HFFc6 (cell line): Measurements from ENCODE around the gene AGPAT2. TPM values are rescaled to one million over a fixed set of nuclear protein-coding genes. Genes with fewer than 3 reads are reported as not detected.

Experiments used
- DNase-seq: peaks from one replicate; pipeline ENCODE4 v3.0.0-alpha.2; 2018
- H3K27ac Mint-ChIP-seq: 2 replicates; pipeline ENCODE4 v1.8.0; 2020; ENCODE audit warnings: mild to moderate bottlenecking, mixed read lengths
- H3K27me3 Mint-ChIP-seq: 2 replicates; pipeline ENCODE4 v1.8.0; 2021; ENCODE audit warnings: mild to moderate bottlenecking, moderate library complexity, mixed read lengths; ENCODE audit not compliant: insufficient read depth
- H3K36me3 Mint-ChIP-seq: 2 replicates; pipeline ENCODE4 v1.8.0; 2021; ENCODE audit warnings: low read depth, mixed read lengths
- H3K4me1 Mint-ChIP-seq: 2 replicates; pipeline ENCODE4 v1.8.0; 2020; ENCODE audit warnings: low read depth, mixed read lengths
- H3K4me3 Mint-ChIP-seq: 2 replicates; pipeline ENCODE4 v1.8.0; 2020; ENCODE audit warnings: mild to moderate bottlenecking, moderate library complexity, mixed read lengths
- H3K9me3 Mint-ChIP-seq: 2 replicates; pipeline ENCODE4 v1.8.0; 2020; ENCODE audit warnings: mild to moderate bottlenecking, mixed read lengths
- total RNA-seq, 6 experiments: library from RNA; stranded (reverse); fragmentation: NEBNext Ultra II Directional; extraction: Animal tissue kit (Norgen Biotek cat#: 25700); gene quantifications; 2 replicates in 1 of 6; 3 replicates in 5 of 6; pipeline ENCODE4 v1.2.3, GENCODE V29; 2021
- TF ChIP-seq, protein P1 (sequence below): fragments of 200-600 bp; sonication (generic); IDR thresholded peaks from 2 replicates; pipeline ENCODE4 v1.5.0; 2021; ENCODE audit warnings: antibody characterized with exemption, mild to moderate bottlenecking

The AGPAT2 gene
- total RNA-seq, 6 experiments from 2014 or later = 48.7 to 58.4 (median 54.8) TPM

DNA sequence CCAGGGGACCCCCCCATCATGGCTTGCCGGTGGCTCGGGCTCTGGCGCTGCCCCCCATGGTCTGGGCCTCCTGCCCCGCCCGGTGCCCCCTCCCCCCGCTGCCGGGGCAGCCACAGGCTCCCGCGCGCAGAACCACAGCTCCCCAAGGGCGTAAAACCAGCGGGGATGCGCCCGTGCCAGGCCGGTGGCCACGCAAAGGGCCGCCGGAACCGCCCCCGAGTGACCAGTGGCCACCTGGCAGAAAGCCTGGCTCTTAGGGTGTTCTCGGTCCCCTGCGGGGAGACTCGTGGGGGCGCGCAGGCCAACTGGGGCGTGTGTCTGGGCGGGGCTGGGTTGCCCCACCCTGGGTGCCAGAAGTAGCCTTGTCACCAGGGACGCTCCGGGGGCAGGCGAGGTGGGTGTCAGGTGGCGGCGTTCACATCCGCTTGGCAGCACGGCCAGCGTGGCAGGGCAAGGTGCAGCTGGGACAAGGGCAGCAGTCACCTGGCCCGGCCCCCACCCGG is 515 bp upstream of the AGPAT2 start:
- no peak overlapping the region for H3K27ac Mint-ChIP-seq
- H3K4me1 Mint-ChIP-seq = peaks cover 6% of the 10 kb centered on the region; the same call in 1 of the 2 replicates
- H3K36me3 Mint-ChIP-seq = no peaks in the 10 kb centered on the region
- no peaks in the 10 kb centered on the region for H3K9me3 Mint-ChIP-seq
- no peaks in the 10 kb centered on the region for H3K27me3 Mint-ChIP-seq
- H3K4me3 Mint-ChIP-seq = no peak overlapping the region
- TF ChIP-seq, protein P1, sequence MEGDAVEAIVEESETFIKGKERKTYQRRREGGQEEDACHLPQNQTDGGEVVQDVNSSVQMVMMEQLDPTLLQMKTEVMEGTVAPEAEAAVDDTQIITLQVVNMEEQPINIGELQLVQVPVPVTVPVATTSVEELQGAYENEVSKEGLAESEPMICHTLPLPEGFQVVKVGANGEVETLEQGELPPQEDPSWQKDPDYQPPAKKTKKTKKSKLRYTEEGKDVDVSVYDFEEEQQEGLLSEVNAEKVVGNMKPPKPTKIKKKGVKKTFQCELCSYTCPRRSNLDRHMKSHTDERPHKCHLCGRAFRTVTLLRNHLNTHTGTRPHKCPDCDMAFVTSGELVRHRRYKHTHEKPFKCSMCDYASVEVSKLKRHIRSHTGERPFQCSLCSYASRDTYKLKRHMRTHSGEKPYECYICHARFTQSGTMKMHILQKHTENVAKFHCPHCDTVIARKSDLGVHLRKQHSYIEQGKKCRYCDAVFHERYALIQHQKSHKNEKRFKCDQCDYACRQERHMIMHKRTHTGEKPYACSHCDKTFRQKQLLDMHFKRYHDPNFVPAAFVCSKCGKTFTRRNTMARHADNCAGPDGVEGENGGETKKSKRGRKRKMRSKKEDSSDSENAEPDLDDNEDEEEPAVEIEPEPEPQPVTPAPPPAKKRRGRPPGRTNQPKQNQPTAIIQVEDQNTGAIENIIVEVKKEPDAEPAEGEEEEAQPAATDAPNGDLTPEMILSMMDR = no peak
- no peak for DNase-seq

DNA sequence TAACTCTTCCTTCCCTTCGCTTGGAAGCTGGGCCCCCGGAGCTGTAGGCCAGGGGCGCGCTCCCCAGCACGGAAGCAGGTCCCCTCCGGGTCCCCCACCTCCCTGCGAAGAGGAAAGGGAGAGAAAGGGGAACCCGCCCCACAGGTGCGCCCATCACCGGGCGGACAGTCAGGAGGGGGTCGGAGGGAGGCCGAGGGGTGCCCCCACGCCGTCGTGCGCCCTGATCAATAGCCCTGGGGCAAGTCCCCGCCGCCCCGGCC is 793 bp downstream of the AGPAT2 start:
- H3K36me3 Mint-ChIP-seq = no peaks in the 10 kb centered on the region
- H3K27ac Mint-ChIP-seq = peak overlapping the region; percentile 40; the same call in 1 of the 2 replicates
- H3K4me1 Mint-ChIP-seq = peaks cover 6% of the 10 kb centered on the region; the same call in 1 of the 2 replicates
- no peaks in the 10 kb centered on the region; the same call in 1 of the 2 replicates for H3K27me3 Mint-ChIP-seq
- TF ChIP-seq, protein P1 = no peak; the same call in 1 of the 2 replicates
- H3K4me3 Mint-ChIP-seq = peak overlapping the region; percentile 91
- H3K9me3 Mint-ChIP-seq = no peaks in the 10 kb centered on the region
- DNase-seq = no peak

DNA sequence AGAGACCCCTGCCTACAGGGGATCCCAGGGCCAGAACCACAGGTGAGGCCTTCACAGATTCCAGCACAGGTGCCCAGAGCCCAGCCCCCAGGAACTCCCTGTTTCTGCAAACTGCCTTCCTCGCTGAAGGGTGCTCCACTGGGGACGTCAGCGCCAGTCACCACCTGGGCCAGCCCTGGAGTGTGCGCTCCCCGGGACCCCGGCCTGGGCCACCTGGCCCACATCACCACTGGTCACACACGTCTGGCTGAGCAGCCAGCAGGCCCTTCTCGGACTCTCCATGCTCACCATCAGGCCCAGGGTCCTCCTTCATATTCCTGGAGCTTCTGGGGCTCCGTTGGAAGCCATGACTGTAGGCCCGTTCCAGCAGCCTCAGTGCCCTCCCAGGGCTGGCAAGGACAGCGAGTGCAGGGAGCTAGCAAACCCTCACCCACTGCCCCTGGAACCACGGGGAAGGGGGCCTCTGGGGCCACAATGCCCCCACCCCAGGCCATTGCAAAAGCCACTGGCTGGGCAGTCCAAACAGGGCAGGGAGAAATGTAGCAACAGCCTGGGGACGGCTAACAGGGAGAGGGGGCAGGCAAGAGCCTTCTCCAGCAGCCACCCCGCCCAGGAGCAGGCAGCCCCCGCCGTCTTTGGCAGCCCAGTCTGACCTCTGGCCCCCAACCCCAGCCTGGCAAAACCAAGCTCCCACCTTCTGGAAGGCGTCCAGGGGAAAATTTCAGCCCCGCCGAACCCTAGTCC is 1.3 kb downstream of the AGPAT2 start:
- Mint-ChIP-seq H3K36me3 (no peaks in the 10 kb centered on the region), H3K4me3 (peak overlapping the region; percentile 91), H3K27me3 (no peaks in the 10 kb centered on the region; the same call in 1 of the 2 replicates), H3K4me1 (peaks cover 6% of the 10 kb centered on the region; the same call in 1 of the 2 replicates), H3K27ac (peak overlapping the region; percentile 40), H3K9me3 (no peaks in the 10 kb centered on the region)
- TF ChIP-seq, protein P1 = 0 out of 2 replicates have a peak, but pooled peaks have one; percentile 11
- no peak for DNase-seq

DNA sequence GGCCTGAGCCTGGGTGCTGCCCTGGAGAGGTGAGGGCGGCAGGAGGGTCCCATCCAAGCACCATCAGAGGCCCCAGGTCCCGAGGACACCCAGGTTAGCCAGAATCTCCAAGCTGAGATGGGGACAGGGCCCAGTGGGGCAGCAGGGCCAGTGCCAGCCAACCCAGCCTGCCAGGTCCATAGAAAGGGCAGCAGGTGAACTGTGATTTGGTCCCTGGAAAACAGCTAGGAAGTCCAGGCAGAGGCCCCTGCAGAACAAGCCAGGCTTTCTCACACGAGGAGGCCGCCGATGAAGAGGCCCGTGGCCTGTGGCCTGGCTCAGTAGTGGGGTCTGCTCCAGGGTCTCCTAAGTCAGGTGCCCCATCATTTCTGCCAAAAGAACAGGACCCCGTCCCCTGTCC is 2.0 kb downstream of the AGPAT2 start:
- Mint-ChIP-seq H3K27ac (no peak overlapping the region), H3K36me3 (no peaks in the 10 kb centered on the region), H3K4me1 (peaks cover 6% of the 10 kb centered on the region; the same call in 1 of the 2 replicates), H3K27me3 (no peaks in the 10 kb centered on the region; the same call in 1 of the 2 replicates), H3K9me3 (no peaks in the 10 kb centered on the region), H3K4me3 (no peak overlapping the region)
- TF ChIP-seq, protein P1 = no peak
- no peak for DNase-seq

DNA sequence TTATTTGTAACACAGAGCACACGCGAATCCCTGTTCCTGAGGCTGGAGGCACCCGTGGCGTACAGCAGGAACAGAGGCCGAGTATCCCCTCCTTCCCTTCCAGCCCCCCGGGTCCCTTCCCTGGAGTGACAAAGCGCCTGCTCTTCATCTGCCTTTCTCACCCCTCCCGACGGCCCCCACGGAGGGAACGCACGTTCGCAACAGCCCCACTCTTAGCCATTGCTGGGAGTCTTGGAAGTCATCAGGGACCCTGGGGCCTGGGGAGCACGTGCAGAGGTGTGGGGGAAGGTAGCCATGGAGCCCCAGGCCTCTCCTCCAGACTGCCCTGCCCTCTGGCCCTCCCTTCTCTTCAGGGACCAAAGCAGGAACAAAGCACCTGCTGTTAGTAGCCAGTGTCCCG is 2.5 kb downstream of the AGPAT2 start:
- H3K9me3 Mint-ChIP-seq = no peaks in the 10 kb centered on the region
- H3K4me1 Mint-ChIP-seq = peaks cover 6% of the 10 kb centered on the region; the same call in 1 of the 2 replicates
- TF ChIP-seq, protein P1 = no peak
- H3K27ac Mint-ChIP-seq = no peak overlapping the region
- no peak overlapping the region for H3K4me3 Mint-ChIP-seq
- H3K27me3 Mint-ChIP-seq = no peaks in the 10 kb centered on the region; the same call in 1 of the 2 replicates
- no peaks in the 10 kb centered on the region for H3K36me3 Mint-ChIP-seq
- no peak for DNase-seq
